Activated CD4-positive, alpha-beta T cell treated with anti-CD3 and anti-CD28 coated beads, Interleukin-2, amount 50 U/mL, for 4 hours (primary cell): ENCODE results near the gene PFDN1.

Experiments used
- DNase-seq, 2 experiments: peaks; one replicate each; pipeline ENCODE4 v3.0.0-alpha.2; 2020

Gene PFDN1

GRCh38 chr5:140235791-140236551 lies 66.9 kb downstream of the PFDN1 start:
- DNase-seq: no peak

- no peak for DNase-seq
Observed at GRCh38 chr5:140234377-140234989, 68.4 kb downstream of the PFDN1 start.

- no peak for DNase-seq
Observed at GRCh38 chr5:140232731-140233130, 70.2 kb downstream of the PFDN1 start.

- DNase-seq: no peak
Observed at GRCh38 chr5:140230373-140230772, 72.5 kb downstream of the PFDN1 start.

- DNase-seq: no peak
Observed at GRCh38 chr5:140228364-140228837, 74.5 kb downstream of the PFDN1 start.

- DNase-seq: no peak
Observed at GRCh38 chr5:140227046-140227445, 75.9 kb downstream of the PFDN1 start.

- DNase-seq: no peak
Observed at GRCh38 chr5:140225396-140225795, 77.5 kb downstream of the PFDN1 start.

GRCh38 chr5:140224658-140225057 lies 78.2 kb downstream of the PFDN1 start:
- no peak for DNase-seq

GRCh38 chr5:140223567-140223966 lies 79.3 kb downstream of the PFDN1 start:
- no peak for DNase-seq

GRCh38 chr5:140222416-140222815 lies 80.5 kb downstream of the PFDN1 start:
- no peak for DNase-seq

- no peak for DNase-seq
Observed at GRCh38 chr5:140221697-140222223, 81.1 kb downstream of the PFDN1 start.

- no peak for DNase-seq
Observed at GRCh38 chr5:140220698-140221064, 82.2 kb downstream of the PFDN1 start.

- no peak for DNase-seq
Observed at GRCh38 chr5:140220032-140220697, 82.7 kb downstream of the PFDN1 start.

GRCh38 chr5:140219068-140219991 lies 83.6 kb downstream of the PFDN1 start:
- no peak for DNase-seq

- DNase-seq: no peak
Observed at GRCh38 chr5:140217299-140218026, 85.4 kb downstream of the PFDN1 start.

- DNase-seq: no peak
Observed at GRCh38 chr5:140216478-140217074, 86.3 kb downstream of the PFDN1 start.

- no peak for DNase-seq
Observed at GRCh38 chr5:140215276-140215675, 87.6 kb downstream of the PFDN1 start.

GRCh38 chr5:140214831-140215230 lies 88.1 kb downstream of the PFDN1 start:
- no peak for DNase-seq

- no peak for DNase-seq
Observed at GRCh38 chr5:140213370-140213983, 89.4 kb downstream of the PFDN1 start.

GRCh38 chr5:140208065-140208464 lies 94.8 kb downstream of the PFDN1 start:
- no peak for DNase-seq
